AG04450 (cell line): ENCODE data around the gene LRRC4B. TPM values are rescaled to one million over a fixed set of nuclear protein-coding genes. Genes with fewer than 3 reads are reported as not detected.

Experiments used
- CTCF ChIA-PET: fragments of 300-600, 350-600 bp; formaldehyde crosslinking; extraction: SDS; loops from one replicate; lab custom pipeline; 2022; ENCODE audit warnings: antibody characterized with exemption, inconsistent platforms; lab: Charles Lee
- POLR2A ChIA-PET: fragments of 350-600 bp; formaldehyde crosslinking; extraction: SDS; loops from one replicate; lab custom pipeline; 2021; ENCODE audit warnings: antibody characterized with exemption, inconsistent platforms; lab: Yijun Ruan, JAX
- DNase-seq: peaks from one replicate; pipeline ENCODE4 v3.0.0-alpha.2; 2011; ENCODE audit warnings: low read depth, low spot score
- H3K27ac ChIP-seq: one replicate; pipeline ENCODE4 v1.5.1; 2012; ENCODE audit warnings: low read depth, low read length, control low read depth
- H3K27me3 ChIP-seq: one replicate; pipeline ENCODE4 v1.6.0; 2012; ENCODE audit warnings: low read length; ENCODE audit not compliant: control insufficient read depth, insufficient read depth
- H3K4me3 ChIP-seq: 2 replicates; pipeline ENCODE4 v1.5.1; 2011; ENCODE audit warnings: mild to moderate bottlenecking, low read depth, low read length, control low read depth
- H3K9me3 ChIP-seq: 2 replicates; pipeline ENCODE4 v1.5.1; 2012; ENCODE audit warnings: low read length; ENCODE audit not compliant: control insufficient read depth, insufficient read depth
- polyA plus RNA-seq: library from polyadenylated mRNA; depleted of rRNA; stranded (reverse); fragments of >200 nt; gene quantifications from 2 replicates; pipeline ENCODE4 v1.2.3, GENCODE V29; 2011
- TF ChIP-seq, protein P1 (sequence below): IDR thresholded peaks from 2 replicates; pipeline ENCODE4 v1.5.1; 2011; ENCODE audit warnings: low read depth, low read length, control low read depth, inconsistent platforms

Gene LRRC4B
- polyA plus RNA-seq, 1 experiment = not detected

DNA sequence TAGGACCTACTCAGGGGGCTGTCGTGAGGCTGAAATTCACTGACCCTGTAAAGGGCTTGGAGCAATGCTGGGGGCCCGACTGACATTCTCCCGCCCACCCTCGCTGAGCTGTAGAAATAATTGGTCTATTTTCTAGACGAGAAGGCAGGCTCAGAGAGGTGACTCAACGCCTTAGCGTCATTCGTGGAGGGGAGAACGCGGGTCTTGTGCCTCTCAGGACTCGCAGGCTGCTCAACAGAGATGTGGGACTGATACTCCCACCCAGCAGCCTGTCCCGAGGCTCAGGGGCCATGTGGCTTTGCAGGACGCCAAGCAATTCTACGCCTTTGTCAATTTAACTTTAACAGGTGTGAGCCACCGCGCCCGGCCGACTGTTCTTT lies 30.9 kb downstream of the LRRC4B start:
- DNase-seq = no peak
- ChIA-PET POLR2A (no interaction called here), CTCF (interaction anchor here (0.9 to 8.7 kb wide), 9 partner anchors 13 to 385 kb away, joined by 3 to 71 read pairs (median 5); no protein-coding TSS in a partner anchor)
- Histone ChIP-seq H3K4me3 (no peak overlapping the region), H3K27me3 (no peaks in the 10 kb centered on the region), H3K9me3 (peaks cover 5% of the 10 kb centered on the region), H3K27ac (no peak overlapping the region)
- TF ChIP-seq, protein P1, sequence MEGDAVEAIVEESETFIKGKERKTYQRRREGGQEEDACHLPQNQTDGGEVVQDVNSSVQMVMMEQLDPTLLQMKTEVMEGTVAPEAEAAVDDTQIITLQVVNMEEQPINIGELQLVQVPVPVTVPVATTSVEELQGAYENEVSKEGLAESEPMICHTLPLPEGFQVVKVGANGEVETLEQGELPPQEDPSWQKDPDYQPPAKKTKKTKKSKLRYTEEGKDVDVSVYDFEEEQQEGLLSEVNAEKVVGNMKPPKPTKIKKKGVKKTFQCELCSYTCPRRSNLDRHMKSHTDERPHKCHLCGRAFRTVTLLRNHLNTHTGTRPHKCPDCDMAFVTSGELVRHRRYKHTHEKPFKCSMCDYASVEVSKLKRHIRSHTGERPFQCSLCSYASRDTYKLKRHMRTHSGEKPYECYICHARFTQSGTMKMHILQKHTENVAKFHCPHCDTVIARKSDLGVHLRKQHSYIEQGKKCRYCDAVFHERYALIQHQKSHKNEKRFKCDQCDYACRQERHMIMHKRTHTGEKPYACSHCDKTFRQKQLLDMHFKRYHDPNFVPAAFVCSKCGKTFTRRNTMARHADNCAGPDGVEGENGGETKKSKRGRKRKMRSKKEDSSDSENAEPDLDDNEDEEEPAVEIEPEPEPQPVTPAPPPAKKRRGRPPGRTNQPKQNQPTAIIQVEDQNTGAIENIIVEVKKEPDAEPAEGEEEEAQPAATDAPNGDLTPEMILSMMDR = no peak

DNA sequence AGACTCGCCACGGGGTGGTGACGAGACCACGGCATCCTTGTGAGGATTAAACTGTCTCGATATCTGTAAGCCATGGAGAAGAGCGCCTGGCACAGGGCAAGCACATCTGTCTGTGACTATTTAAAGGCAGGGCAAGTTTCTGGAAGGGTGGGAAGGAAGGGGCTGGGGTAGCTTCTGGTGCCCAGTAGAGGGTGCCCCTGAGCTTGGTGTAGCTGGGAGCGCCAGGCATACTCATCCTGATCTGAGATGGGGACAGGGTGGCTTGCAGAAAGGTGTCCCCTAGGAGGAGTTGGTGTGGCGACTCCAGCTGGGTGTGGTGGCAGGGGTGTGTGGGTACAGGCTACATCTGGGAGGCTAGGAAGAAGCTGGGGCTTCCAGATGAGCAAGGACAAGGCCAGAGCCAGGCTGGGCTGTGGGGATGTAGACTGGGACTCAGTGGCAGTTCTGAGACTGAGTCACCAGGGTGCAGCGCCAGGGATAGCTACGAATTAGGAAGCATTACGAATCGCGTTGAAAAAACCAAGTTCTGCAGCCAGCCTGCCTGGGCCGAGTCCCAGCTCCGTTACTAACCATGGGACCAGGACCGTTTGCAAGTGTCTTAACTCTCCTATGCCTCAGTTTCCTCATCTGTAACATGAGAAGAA lies 31.5 kb downstream of the LRRC4B start:
- Histone ChIP-seq H3K4me3 (no peak overlapping the region), H3K27me3 (no peaks in the 10 kb centered on the region), H3K9me3 (peaks cover 7% of the 10 kb centered on the region), H3K27ac (no peak overlapping the region)
- DNase-seq = no peak
- TF ChIP-seq, protein P1 = no peak
- ChIA-PET CTCF (interaction anchor here (1.0 to 8.7 kb wide), 5 partner anchors 19 to 385 kb away, joined by 3 to 71 read pairs (median 3); no protein-coding TSS in a partner anchor), POLR2A (no interaction called here)

DNA sequence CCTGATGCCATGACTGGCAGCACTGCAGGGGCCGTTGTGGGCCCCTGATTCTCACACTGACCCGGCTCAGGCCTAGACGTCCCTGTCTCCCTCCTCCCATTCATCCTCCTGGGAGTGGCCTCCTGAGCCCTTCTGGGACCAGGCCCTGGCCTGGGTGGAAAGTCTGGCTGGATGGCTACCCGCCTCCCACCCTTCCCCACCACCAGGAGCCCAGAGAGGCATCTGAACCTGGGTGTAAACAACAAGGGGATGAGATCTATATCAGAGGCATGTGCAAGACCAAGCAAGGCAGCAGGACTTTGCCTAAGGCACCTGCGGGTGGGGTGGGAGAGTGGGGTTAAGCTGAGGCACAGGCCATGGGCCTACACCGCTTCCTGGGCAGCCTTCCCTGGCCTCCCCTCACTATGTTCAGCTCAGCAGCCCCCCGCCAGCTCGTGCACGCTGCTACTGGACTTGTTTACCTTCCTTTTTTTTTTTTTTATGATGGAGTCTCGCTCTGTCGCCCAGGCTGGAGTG lies 32.5 kb downstream of the LRRC4B start:
- no peak overlapping the region for H3K27ac ChIP-seq
- H3K9me3 ChIP-seq = peaks cover 7% of the 10 kb centered on the region
- TF ChIP-seq, protein P1 = no peak
- CTCF ChIA-PET = interaction anchor here (1.2 to 8.7 kb wide), 3 partner anchors 20 to 386 kb away, joined by 3 to 71 read pairs (median 65); no protein-coding TSS in a partner anchor
- H3K4me3 ChIP-seq = no peak overlapping the region
- no peak for DNase-seq
- POLR2A ChIA-PET = no interaction called here
- no peaks in the 10 kb centered on the region for H3K27me3 ChIP-seq

DNA sequence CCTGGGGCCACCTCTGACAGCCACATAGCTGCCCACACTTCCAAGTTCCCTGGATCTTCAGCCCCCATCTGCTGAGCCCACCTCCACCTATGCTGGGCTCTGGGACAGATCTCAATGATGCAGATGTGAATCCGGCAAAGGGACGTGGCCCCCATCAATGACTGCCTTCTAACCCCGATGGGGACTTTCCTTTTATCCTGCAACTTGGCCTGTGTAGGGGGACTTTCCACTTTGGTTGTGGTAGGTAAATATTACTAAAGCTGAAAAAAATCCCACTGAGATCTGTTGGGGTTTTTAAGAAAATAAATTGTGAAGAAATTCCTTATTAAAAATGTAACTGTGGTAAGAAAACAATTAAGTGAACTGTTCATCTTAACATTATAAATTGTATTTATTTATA lies 33.8 kb downstream of the LRRC4B start:
- H3K4me3 ChIP-seq = no peak overlapping the region
- TF ChIP-seq, protein P1 = no peak
- DNase-seq = no peak
- peaks cover 7% of the 10 kb centered on the region for H3K9me3 ChIP-seq
- ChIA-PET CTCF (interaction anchor here (1.9 to 8.7 kb wide), 2 partner anchors 21 to 249 kb away, joined by 5 to 65 read pairs; no protein-coding TSS in a partner anchor), POLR2A (no interaction called here)
- no peaks in the 10 kb centered on the region for H3K27me3 ChIP-seq
- no peak overlapping the region for H3K27ac ChIP-seq

DNA sequence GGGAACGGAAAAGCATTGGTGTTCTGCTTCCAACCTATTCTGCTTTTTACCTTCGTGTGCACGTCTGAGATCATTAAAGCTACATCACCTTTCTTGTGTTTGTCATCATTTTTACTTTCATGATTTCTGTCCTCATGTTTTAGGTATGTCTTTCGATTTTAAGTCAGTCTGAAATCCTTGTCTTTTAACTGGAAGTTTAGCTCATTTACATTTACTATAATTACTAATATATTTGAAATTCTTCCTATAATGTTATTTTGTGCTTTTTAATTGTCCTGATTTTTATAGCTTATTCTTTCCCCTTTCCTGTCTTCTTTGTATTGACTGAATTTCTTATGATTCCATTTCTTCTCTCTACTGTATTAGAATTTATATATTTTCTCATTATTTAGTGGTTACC lies 35.3 kb downstream of the LRRC4B start:
- TF ChIP-seq, protein P1 = no peak
- no peaks in the 10 kb centered on the region for H3K27me3 ChIP-seq
- H3K27ac ChIP-seq = no peak overlapping the region
- CTCF ChIA-PET = interaction anchor here (1.9 to 8.7 kb wide), 2 partner anchors 23 to 251 kb away, joined by 5 to 65 read pairs; no protein-coding TSS in a partner anchor
- POLR2A ChIA-PET = no interaction called here
- no peak overlapping the region for H3K4me3 ChIP-seq
- DNase-seq = no peak
- H3K9me3 ChIP-seq = peaks cover 7% of the 10 kb centered on the region
